GDM1 (cell line): ENCODE results near the gene GDPD5.

Experiments used
- DNase-seq: peaks from one replicate; lab custom pipeline; 2025; lab: John Stamatoyannopoulos, UW

Gene GDPD5

GRCh38 chr11:75534259-75535069 is 8.7 kb upstream of the GDPD5 start:
- DNase-seq: no peak

GRCh38 chr11:75533896-75534258 is 8.1 kb upstream of the GDPD5 start:
- no peak for DNase-seq

DNA sequence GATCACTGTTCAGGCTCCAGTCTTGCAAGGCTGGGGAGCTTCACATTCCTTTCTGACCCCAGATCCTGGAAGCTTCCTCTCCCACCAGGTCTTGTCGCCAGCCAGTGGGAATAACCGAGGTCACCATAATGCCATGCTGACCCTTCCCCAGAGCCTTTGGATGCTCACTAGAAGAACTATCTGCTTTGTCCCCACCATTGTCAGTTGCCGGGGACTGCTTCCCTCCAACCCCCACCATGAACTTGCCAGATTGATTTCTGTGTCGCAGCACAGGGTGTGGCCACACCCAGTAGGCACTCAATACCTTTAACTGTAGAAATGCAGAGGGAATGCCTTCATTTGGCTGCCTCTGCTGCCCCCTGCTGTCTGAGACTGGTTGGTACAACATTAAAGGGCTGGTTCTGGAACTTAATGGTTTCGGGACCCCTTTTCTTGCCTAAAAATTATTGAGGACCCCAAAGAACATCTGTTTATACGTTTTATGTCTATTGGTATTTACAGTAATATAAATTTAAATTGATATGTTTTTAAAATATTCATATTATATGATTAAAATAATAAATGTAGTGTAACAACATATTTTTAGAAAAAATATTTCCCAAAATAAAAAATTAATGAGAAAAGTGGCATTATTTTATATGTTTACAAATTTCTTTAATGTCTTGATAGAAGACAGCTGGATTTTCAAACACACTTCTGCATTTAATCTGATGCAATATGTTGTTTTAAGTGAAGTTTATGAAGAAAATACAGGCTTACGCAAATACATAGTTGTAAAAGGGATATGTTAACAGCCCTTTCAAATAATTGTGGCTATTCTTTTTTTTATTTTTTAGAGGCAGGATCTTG is 6.7 kb upstream of the GDPD5 start:
- DNase-seq: peak; percentile 38

- DNase-seq: no peak
Observed at GRCh38 chr11:75531325-75531724, 5.6 kb upstream of the GDPD5 start.

- no peak for DNase-seq
Observed at GRCh38 chr11:75530577-75530976, 4.8 kb upstream of the GDPD5 start.

- DNase-seq: no peak
Observed at GRCh38 chr11:75527938-75528735, 2.4 kb upstream of the GDPD5 start.

GRCh38 chr11:75527130-75527529 is 1.4 kb upstream of the GDPD5 start:
- DNase-seq: no peak

GRCh38 chr11:75526192-75526541 is 426 bp upstream of the GDPD5 start:
- no peak for DNase-seq

- DNase-seq: no peak
Observed at GRCh38 chr11:75524665-75525432, 892 bp downstream of the GDPD5 start.

GRCh38 chr11:75523811-75524664 is 1.7 kb downstream of the GDPD5 start:
- DNase-seq: no peak

GRCh38 chr11:75523189-75523588 is 2.6 kb downstream of the GDPD5 start:
- DNase-seq: no peak

DNA sequence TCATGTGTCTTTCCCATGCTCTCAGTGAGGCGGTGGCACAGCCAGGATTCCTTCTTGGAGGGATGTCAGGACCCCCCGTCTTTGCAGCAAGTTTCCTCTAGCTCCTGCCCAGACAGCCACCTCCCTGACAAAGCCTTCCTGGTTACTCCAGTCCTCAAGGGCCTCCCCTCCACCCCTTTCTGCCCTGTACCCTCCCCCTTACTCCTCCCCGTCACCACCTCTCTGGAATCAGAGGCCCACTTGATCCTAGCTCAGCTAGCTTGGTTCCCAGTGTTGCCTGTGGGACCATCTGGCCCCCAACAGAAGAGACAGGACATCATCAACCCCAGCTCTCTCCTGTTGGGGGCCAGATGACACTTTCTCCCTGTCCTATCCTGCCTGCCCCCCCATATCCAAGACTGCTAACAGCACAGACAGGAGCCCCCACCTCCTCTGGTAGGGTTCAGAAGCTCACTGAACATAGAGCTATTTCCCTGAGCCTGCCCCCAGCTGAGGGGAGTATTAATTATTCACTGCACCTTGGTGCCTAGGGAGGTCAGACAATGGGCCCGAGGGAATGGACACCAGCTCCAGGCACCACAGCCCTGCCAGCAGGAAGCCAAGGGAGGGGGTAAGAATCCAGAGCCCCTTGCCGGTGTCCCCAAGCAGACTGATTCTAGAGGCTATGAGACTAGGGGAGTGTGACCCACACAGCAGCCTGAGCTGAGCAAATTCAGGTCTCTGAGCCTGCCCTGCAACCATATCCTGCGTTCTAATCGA is 3.3 kb downstream of the GDPD5 start:
- DNase-seq: no peak

DNA sequence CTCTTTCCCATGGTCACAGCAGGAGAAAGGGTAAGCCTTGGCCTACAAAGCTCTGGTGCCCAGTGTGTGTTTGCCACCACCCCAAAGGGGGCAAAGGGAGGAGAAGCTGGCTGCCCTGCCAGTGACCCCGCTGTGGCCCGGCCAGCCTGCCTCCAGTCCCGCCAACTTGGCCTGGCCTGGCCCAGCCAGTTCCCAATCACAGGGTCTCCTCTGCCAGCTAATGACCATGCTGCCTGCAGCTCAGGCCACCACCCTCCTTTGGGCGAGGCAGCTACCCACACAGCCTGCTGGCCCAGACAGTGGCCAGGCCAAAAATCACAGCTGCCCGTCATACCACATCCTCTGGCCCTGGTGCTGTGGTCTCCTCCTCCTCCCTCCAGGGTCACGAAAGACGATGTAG is 5.1 kb downstream of the GDPD5 start:
- no peak for DNase-seq

- DNase-seq: no peak
Observed at GRCh38 chr11:75518771-75519653, 6.7 kb downstream of the GDPD5 start.

DNA sequence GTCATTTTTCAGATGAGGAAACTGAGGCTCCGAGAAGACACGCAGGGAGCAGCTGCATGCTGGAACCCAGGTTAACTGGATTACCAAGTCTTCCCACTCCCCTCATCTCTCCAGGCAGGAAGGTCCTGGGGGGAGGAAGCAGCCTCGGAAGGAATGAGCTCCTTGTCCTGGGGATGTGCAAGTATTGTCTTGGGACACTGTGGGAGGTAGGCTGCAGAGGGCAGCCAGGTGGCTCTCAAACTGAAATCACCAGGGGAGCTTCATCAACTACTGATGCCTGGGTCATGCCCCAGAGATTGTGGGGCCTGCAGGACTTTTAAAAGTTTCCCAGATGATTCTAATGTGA is 7.6 kb downstream of the GDPD5 start:
- DNase-seq: no peak

DNA sequence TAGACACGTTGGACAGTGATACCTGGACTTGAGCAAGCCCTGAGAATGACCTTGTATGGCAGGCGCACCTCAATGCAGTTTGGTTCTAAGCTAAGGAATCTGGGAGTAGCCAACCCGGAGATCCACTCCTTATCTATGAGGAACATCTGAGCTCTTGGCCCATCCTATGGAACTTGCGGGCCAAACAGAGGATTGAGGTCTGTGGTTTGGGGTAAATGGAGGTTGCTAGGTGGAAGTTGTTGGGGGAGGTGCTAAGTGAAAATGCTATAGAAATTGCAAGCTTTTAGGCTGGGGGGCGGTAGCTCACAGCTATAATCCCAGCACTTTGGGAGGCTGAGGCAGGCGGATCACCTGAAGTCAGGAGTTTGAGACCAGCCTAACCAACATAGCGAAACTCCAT is 8.9 kb downstream of the GDPD5 start:
- peak; percentile 40 for DNase-seq

- DNase-seq: no peak
Observed at GRCh38 chr11:75516140-75516539, 9.6 kb downstream of the GDPD5 start.

GRCh38 chr11:75514596-75514995 is 11.1 kb downstream of the GDPD5 start:
- no peak for DNase-seq

DNA sequence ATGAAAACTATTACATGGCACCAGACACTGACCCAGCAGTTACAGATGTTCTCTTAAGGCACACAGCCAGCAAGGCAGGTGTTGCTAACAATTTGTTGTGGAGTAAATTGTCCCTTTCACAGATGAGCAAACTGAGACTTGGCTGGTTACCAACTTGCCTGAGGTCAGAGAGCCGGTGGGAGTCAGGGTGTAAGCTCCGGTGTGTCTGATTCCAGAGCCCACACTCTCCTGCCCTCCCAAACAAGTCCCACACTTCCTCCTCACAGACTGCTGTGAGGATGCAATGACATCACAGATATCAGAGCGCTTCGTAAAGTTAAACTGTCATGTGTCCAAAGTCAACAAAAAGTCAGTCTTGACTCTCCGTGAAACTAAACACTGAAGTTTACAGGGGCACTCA is 12.5 kb downstream of the GDPD5 start:
- no peak for DNase-seq
